PC-3 (cell line): ENCODE data around the gene XRCC2.

Source experiments
- CTCF ChIP-seq: fragments of 300-600 bp; sonication (generic); conservative IDR thresholded peaks from 2 replicates; pipeline ENCODE4 v1.5.1; 2017; ENCODE audit warnings: antibody characterized with exemption, low read depth, mild to moderate bottlenecking, low read length
- EZH2 ChIP-seq: fragments of 300-600 bp; sonication (generic); IDR thresholded peaks from one replicate; pipeline ENCODE4 v1.6.1; 2017; ENCODE audit warnings: antibody characterized with exemption, mild to moderate bottlenecking, low read length; ENCODE audit not compliant: unreplicated experiment
- EZH2phosphoT487 ChIP-seq: fragments of 300-600 bp; sonication (generic); IDR thresholded peaks from 2 replicates; pipeline ENCODE4 v1.6.1; 2018; ENCODE audit warnings: mild to moderate bottlenecking, antibody characterized with exemption, low read length, borderline replicate concordance

GRCh38 chr7:152636441-152636840, 39.5 kb downstream of the XRCC2 start:
- TF ChIP-seq EZH2phosphoT487 = no peak
- no peak for TF ChIP-seq CTCF
- TF ChIP-seq EZH2 = no peak
